RWPE1 (cell line): ENCODE measurements around the gene PRKN.

Source experiments
- CTCF ChIA-PET: fragments of 350-600 bp; sonication (Branson Sonifier 250); formaldehyde crosslinking; extraction: SDS; loops from one replicate; lab custom pipeline; 2021; lab: Yijun Ruan, JAX
- POLR2A ChIA-PET: fragments of 400-600 bp; formaldehyde crosslinking; extraction: SDS; loops from one replicate; lab custom pipeline; 2020; ENCODE audit warnings: antibody characterized with exemption; ENCODE audit not compliant: low non-redundant PET; lab: Yijun Ruan, JAX
- DNase-seq: peaks from one replicate; pipeline ENCODE4 v3.0.0; 2012; ENCODE audit warnings: low spot score
- H3K27ac ChIP-seq: fragments of 450-650 bp; 2 replicates; pipeline ENCODE4 v1.5.1; 2017
- CTCF ChIP-seq: fragments of 450-650 bp; conservative IDR thresholded peaks from 2 replicates; pipeline ENCODE4 v1.5.1; 2017; ENCODE audit warnings: low read depth, mild to moderate bottlenecking

The PRKN gene

GRCh38 chr6:161996783-161997182, 730.8 kb downstream of the PRKN start:
- no peak overlapping the region for H3K27ac ChIP-seq
- TF ChIP-seq CTCF, result no peak
- ChIA-PET POLR2A (no interaction called here), CTCF (interaction anchor here (0.7 kb wide), 1 partner anchor 32 kb away, joined by 3 read pairs; no protein-coding TSS in a partner anchor)
- DNase-seq, result no peak

GRCh38 chr6:161985876-161986423, 741.6 kb downstream of the PRKN start:
- ChIA-PET POLR2A (no interaction called here), CTCF (no interaction called here)

GRCh38 chr6:161984713-161985112, 742.9 kb downstream of the PRKN start:
- POLR2A ChIA-PET, result no interaction called here
- no peak overlapping the region for H3K27ac ChIP-seq
- TF ChIP-seq CTCF, result no peak
- no peak for DNase-seq
- CTCF ChIA-PET, result no interaction called here

More at GRCh38 chr6:161985876-161986423, 741.6 kb downstream of the PRKN start:
- TF ChIP-seq CTCF, result no peak
- no peak overlapping the region for H3K27ac ChIP-seq
- DNase-seq, result no peak

- POLR2A ChIA-PET, result no interaction called here
- no peak for DNase-seq
- no peak overlapping the region for H3K27ac ChIP-seq
- CTCF ChIA-PET, result no interaction called here
- no peak for TF ChIP-seq CTCF
Observed at GRCh38 chr6:161976553-161976952, 751.0 kb downstream of the PRKN start.

GRCh38 chr6:161973064-161973463, 754.5 kb downstream of the PRKN start:
- no peak for TF ChIP-seq CTCF
- no peak overlapping the region for H3K27ac ChIP-seq
- ChIA-PET CTCF (no interaction called here), POLR2A (no interaction called here)
- no peak for DNase-seq

- no peak overlapping the region for H3K27ac ChIP-seq
- no peak for TF ChIP-seq CTCF
- no peak for DNase-seq
- POLR2A ChIA-PET, result no interaction called here
- CTCF ChIA-PET, result interaction anchor here (0.7 kb wide), 1 partner anchor 196 kb away, joined by 4 read pairs; no protein-coding TSS in a partner anchor
Observed at GRCh38 chr6:161971043-161971442, 756.5 kb downstream of the PRKN start.
